ENCODE data around the gene PRRG2. TPM values are rescaled to one million over a fixed set of nuclear protein-coding genes. Genes with fewer than 3 reads are reported as not detected.

The PRRG2 gene
- total and polyA plus RNA-seq, 2 of the 13 experiments (the other 11 are each of a cell fraction or from before 2014, with no cell fraction given), result 0.66 to 0.82 TPM

DNA sequence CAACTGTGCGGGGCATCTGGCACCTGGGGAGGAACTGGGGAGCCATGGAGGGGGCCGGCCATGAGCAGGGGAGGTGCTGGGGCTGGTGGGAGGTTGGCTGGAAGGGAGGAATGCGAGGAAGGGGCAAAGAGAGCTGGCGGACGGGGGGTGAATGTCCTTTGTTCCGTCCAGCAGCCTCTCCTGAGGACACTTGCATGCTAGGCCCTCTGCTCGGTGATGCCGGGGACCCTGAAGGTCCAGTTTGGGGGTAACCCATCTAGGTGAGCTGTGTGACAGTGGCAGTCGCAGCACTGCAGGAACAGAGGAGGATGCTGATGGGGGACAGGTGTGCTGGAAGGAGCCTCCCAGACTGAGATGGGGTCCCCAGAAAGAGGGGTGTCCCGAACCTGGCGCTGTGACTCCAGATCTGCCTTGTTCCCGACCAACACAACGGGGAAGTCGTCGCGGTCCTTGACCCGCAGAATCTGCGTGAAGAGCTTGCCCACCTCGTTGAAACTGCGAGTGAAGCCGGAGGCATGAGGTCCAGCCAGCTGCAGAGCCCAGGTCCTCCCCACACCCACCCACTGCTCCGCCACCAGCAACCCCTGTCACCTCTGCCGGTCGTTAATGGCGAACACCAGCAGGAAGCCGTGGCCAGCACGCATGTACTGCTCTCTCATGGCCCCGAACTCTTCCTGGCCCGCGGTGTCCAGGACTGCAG, 55.3 kb downstream of the PRRG2 start:
- Histone ChIP-seq H3K9ac (ENCODE audit: insufficient read depth, low read depth, low read length) (no peak overlapping the region), H3K79me2 (ENCODE audit: insufficient read depth, low read length) (no peaks in the 10 kb centered on the region), H3K27ac (ENCODE audit: extremely low read length, insufficient read depth, low read length) (no peak overlapping the region), H2AFZ (ENCODE audit: low read length) (no peak overlapping the region), H3K9me3 (ENCODE audit: low read length) (no peaks in the 10 kb centered on the region), H3K4me1 (ENCODE audit: insufficient read depth, low read length) (peaks cover 31% of the 10 kb centered on the region), H3K4me3 (replicated peaks in 1 of 3; ENCODE audit: insufficient read depth in 1 of 3, low read depth in 2 of 3, low read length in 3 of 3) (no peak overlapping the region), H4K20me1 (ENCODE audit: insufficient read depth, low read length) (no peaks in the 10 kb centered on the region), H3K36me3 (replicated peaks in 1 of 2; ENCODE audit: control insufficient read depth in 1 of 2, insufficient read depth in 2 of 2, low read length in 2 of 2) (no peaks in the 10 kb centered on the region), H3K4me2 (ENCODE audit: low read depth, low read length) (no peak overlapping the region), H3K27me3 (ENCODE audit: control insufficient read depth in 1 of 2, insufficient read depth in 2 of 2, low read length in 2 of 2) (no peaks in the 10 kb centered on the region; a peak in 1 of 5 replicates)
- no peak for TF ChIP-seq ZNF337 (CRISPR knock-in tag; IDR thresholded peaks at IDR 0.05; ENCODE audit: borderline replicate concordance, low read depth)
- ChIA-PET POLR2A (no interaction called here), CTCF (ENCODE audit: low intra/inter-chr PET ratio, low total read pairs) (no interaction called here)
- ATAC-seq (no peak), DNase-seq (ENCODE audit: low spot score) (no peak), FAIRE-seq (no peak)
- in situ Hi-C loops (cut with HindIII; ENCODE audit: extremely low pct_ligation_motif_present, low pct_unique_long_range_greater_than_20kb) (no loop called here), intact Hi-C loops (cut with micrococcal nuclease; ENCODE audit: unreplicated experiment) (no loop called here)
- 82% methylated on average over 22 of the region's 30 CpGs for WGBS (ENCODE audit: low lambda C conversion rate)
- no TSS peak for BruUV-seq (replicated peaks)

- H3K9ac ChIP-seq (ENCODE audit: insufficient read depth, low read depth, low read length), result no peak overlapping the region
- H3K36me3 ChIP-seq (replicated peaks in 1 of 2; ENCODE audit: control insufficient read depth in 1 of 2, insufficient read depth in 2 of 2, low read length in 2 of 2), result no peaks in the 10 kb centered on the region
- peaks cover 25% of the 10 kb centered on the region for H3K4me1 ChIP-seq (ENCODE audit: insufficient read depth, low read length)
- POLR2A ChIA-PET, result interaction anchor here (0.9 kb wide), 1 partner anchor 142 kb away, joined by 3 read pairs; no protein-coding TSS in a partner anchor
- peak overlapping the region; percentile 37 for H3K4me2 ChIP-seq (ENCODE audit: low read depth, low read length)
- H3K79me2 ChIP-seq (ENCODE audit: insufficient read depth, low read length), result peaks cover 9% of the 10 kb centered on the region
- BruUV-seq (replicated peaks), result no TSS peak
- no peak for FAIRE-seq
- 18% methylated on average over 18 of the region's 19 CpGs for WGBS (ENCODE audit: low lambda C conversion rate)
- no peak overlapping the region for H2AFZ ChIP-seq (ENCODE audit: low read length)
- in situ Hi-C loops (cut with HindIII; ENCODE audit: extremely low pct_ligation_motif_present, low pct_unique_long_range_greater_than_20kb), result no loop called here
- no peak for DNase-seq (ENCODE audit: low spot score)
- no peaks in the 10 kb centered on the region for H4K20me1 ChIP-seq (ENCODE audit: insufficient read depth, low read length)
- no peak for ATAC-seq
- intact Hi-C loops (cut with micrococcal nuclease; ENCODE audit: unreplicated experiment), result no loop called here
- H3K27ac ChIP-seq (ENCODE audit: extremely low read length, insufficient read depth, low read length), result no peak overlapping the region
- CTCF ChIA-PET (ENCODE audit: low intra/inter-chr PET ratio, low total read pairs), result no interaction called here
- no peak overlapping the region; a peak in 2 of 6 replicates for H3K4me3 ChIP-seq (replicated peaks in 1 of 3; ENCODE audit: insufficient read depth in 1 of 3, low read depth in 2 of 3, low read length in 3 of 3)
- no peaks in the 10 kb centered on the region for H3K9me3 ChIP-seq (ENCODE audit: low read length)
- H3K27me3 ChIP-seq (ENCODE audit: control insufficient read depth in 1 of 2, insufficient read depth in 2 of 2, low read length in 2 of 2), result no peaks in the 10 kb centered on the region; a peak in 1 of 5 replicates
- peak; percentile 8; the same call in 1 of the 2 replicates for TF ChIP-seq ZNF768 (CRISPR knock-in tag; IDR thresholded peaks at IDR 0.05)
- TF ChIP-seq MAFF (IDR thresholded peaks at IDR 0.05; ENCODE audit: low read depth, low read length), result no peak
- TF ChIP-seq IKZF1 (IDR thresholded peaks at IDR 0.05), result no peak
- no peak for TF ChIP-seq POLR2G (IDR thresholded peaks at IDR 0.05; ENCODE audit: low read depth, low read length)
- no peak for TF ChIP-seq SATB2 (CRISPR knock-in tag; IDR thresholded peaks at IDR 0.05)
- no peak for TF ChIP-seq ZNF577 (CRISPR knock-in tag; IDR thresholded peaks at IDR 0.05; ENCODE audit: borderline replicate concordance, low read depth)
- no peak for TF ChIP-seq NR3C1 (CRISPR knock-in tag; IDR thresholded peaks at IDR 0.05)
- no peak for TF ChIP-seq SKIL (CRISPR knock-in tag; IDR thresholded peaks at IDR 0.05; ENCODE audit: borderline replicate concordance)
- TF ChIP-seq ZBTB8A (CRISPR knock-in tag; IDR thresholded peaks at IDR 0.05; ENCODE audit: borderline replicate concordance, low read depth), result no peak
- TF ChIP-seq, protein P1, sequence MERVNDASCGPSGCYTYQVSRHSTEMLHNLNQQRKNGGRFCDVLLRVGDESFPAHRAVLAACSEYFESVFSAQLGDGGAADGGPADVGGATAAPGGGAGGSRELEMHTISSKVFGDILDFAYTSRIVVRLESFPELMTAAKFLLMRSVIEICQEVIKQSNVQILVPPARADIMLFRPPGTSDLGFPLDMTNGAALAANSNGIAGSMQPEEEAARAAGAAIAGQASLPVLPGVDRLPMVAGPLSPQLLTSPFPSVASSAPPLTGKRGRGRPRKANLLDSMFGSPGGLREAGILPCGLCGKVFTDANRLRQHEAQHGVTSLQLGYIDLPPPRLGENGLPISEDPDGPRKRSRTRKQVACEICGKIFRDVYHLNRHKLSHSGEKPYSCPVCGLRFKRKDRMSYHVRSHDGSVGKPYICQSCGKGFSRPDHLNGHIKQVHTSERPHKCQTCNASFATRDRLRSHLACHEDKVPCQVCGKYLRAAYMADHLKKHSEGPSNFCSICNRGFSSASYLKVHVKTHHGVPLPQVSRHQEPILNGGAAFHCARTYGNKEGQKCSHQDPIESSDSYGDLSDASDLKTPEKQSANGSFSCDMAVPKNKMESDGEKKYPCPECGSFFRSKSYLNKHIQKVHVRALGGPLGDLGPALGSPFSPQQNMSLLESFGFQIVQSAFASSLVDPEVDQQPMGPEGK (CRISPR knock-in tag; IDR thresholded peaks at IDR 0.05), result 0 out of 2 replicates have a peak, but pooled peaks have one; percentile 23
- TF ChIP-seq ZNF263 (CRISPR knock-in tag; IDR thresholded peaks at IDR 0.05), result peak; percentile 77; the same call in 1 of the 2 replicates
These were observed 57.0 kb downstream of the PRRG2 start for GRCh38 chr19:49637821-49638738.

Data from HepG2 (cell line).